ENCODE results near the gene LSAMP. TPM values are rescaled to one million over a fixed set of nuclear protein-coding genes. Genes with fewer than 3 reads are reported as not detected.

The LSAMP gene
- polyA plus RNA-seq, 1 donor = 7.6 TPM

DNA sequence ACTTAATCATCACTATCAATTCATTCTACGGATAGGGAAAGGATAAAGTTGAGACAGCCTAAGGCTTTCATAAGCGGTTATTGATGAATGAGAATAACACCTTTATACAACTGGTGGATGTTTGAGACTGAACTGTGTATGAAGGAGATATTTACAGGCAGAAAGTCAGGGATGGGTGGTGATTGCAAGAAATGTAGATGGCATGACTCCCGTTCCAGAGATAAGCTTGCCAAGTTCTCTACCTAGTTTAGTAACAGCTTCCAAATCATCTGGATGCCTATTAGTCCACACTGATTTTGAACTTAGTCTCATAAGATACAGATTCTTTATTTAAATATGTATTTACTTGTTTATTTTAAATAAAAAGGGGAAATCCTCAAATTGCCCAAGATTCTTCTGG, 463.2 kb downstream of the LSAMP start:
- Histone ChIP-seq H3K9me3 (ENCODE audit: control insufficient read depth, low read depth, low read length) (no peaks in the 10 kb centered on the region), H3K27ac (ENCODE audit: low read length) (no peak overlapping the region), H3K4me3 (ENCODE audit: low read length) (no peak overlapping the region), H3K36me3 (ENCODE audit: control insufficient read depth, insufficient read depth, low read length) (no peaks in the 10 kb centered on the region), H3K27me3 (ENCODE audit: control insufficient read depth, insufficient read depth, low read length) (no peaks in the 10 kb centered on the region), H3K4me1 (ENCODE audit: control insufficient read depth, insufficient read depth, low read length) (no peaks in the 10 kb centered on the region)
- DNase-seq = no peak
- WGBS (ENCODE audit: insufficient coverage, low lambda C conversion rate) = 100% methylated on average over 1 of the region's 3 CpGs

DNA sequence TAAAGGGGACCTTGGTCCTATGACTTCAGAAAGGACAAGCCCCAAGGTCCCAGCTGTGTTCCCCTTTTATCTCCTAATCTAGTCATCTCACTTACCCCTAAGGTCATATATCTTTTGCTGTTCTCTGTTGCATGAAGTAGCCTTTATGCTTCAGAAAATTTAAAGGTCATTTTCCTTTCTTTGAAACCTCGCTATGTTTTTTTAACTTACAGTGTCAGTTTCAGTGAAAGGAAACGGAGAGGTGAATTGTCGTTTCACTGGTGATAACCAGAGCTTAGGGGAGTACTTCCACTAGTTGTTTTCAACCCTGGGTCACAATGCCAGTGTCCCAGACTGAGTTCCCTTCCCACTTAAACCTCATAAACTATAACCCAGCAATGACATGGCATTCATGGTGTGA, 464.6 kb downstream of the LSAMP start:
- H3K9me3 ChIP-seq (ENCODE audit: control insufficient read depth, low read depth, low read length) = no peaks in the 10 kb centered on the region
- 100% methylated on average over 1 of the region's 3 CpGs for WGBS (ENCODE audit: insufficient coverage, low lambda C conversion rate)
- H3K27ac ChIP-seq (ENCODE audit: low read length) = no peak overlapping the region
- no peaks in the 10 kb centered on the region for H3K27me3 ChIP-seq (ENCODE audit: control insufficient read depth, insufficient read depth, low read length)
- no peak overlapping the region for H3K4me3 ChIP-seq (ENCODE audit: low read length)
- DNase-seq = no peak
- no peaks in the 10 kb centered on the region for H3K36me3 ChIP-seq (ENCODE audit: control insufficient read depth, insufficient read depth, low read length)
- H3K4me1 ChIP-seq (ENCODE audit: control insufficient read depth, insufficient read depth, low read length) = no peaks in the 10 kb centered on the region

DNA sequence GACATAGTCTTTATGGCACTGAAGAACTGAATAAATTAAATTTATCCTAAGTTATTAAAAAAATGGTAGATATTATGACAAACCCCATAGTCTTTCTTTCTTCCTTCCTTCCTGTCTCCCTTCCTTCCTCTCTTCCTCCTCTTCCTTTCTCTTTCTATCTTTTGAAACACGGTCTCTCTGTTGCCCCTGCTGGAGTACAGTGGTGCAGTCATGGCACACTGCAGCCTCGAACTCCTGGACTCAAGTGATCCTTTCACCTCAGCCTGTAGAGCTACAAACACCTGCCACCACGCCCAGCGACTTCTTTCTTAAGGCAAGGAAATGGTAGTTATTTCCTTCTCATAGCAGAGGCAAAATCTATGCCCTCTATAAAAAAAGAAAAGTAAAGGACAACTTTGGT, 467.4 kb downstream of the LSAMP start:
- no CpG with 5 or more reads among the region's 4 CpGs for WGBS (ENCODE audit: insufficient coverage, low lambda C conversion rate)
- H3K36me3 ChIP-seq (ENCODE audit: control insufficient read depth, insufficient read depth, low read length) = no peaks in the 10 kb centered on the region
- no peak overlapping the region for H3K4me3 ChIP-seq (ENCODE audit: low read length)
- H3K27me3 ChIP-seq (ENCODE audit: control insufficient read depth, insufficient read depth, low read length) = no peaks in the 10 kb centered on the region
- no peaks in the 10 kb centered on the region for H3K4me1 ChIP-seq (ENCODE audit: control insufficient read depth, insufficient read depth, low read length)
- no peak overlapping the region for H3K27ac ChIP-seq (ENCODE audit: low read length)
- no peaks in the 10 kb centered on the region for H3K9me3 ChIP-seq (ENCODE audit: control insufficient read depth, low read depth, low read length)
- no peak for DNase-seq

DNA sequence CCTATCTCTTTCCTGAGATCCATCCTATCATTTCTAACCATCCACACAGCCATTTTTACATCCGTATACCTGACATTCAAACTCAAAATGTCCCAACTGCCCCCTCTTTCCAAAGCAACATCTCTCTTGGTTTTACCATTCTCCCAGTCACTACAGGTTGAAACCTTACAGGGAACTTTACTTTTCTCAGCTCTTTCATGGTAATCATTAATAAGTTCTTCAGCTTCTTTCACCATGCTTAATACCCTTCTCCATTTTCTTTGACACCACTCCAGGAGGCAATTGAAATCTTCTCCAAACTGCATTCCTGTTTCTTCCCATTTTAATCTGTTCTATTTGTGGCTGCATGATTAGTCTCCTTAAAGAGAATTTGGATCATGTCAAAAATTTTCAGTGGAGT, 469.5 kb downstream of the LSAMP start:
- no peak overlapping the region for H3K4me3 ChIP-seq (ENCODE audit: low read length)
- no peaks in the 10 kb centered on the region for H3K9me3 ChIP-seq (ENCODE audit: control insufficient read depth, low read depth, low read length)
- no peak overlapping the region for H3K27ac ChIP-seq (ENCODE audit: low read length)
- H3K27me3 ChIP-seq (ENCODE audit: control insufficient read depth, insufficient read depth, low read length) = no peaks in the 10 kb centered on the region
- DNase-seq = no peak
- WGBS (ENCODE audit: insufficient coverage, low lambda C conversion rate) = 64% methylated on average over 1 of the region's 1 CpG
- H3K4me1 ChIP-seq (ENCODE audit: control insufficient read depth, insufficient read depth, low read length) = no peaks in the 10 kb centered on the region
- H3K36me3 ChIP-seq (ENCODE audit: control insufficient read depth, insufficient read depth, low read length) = no peaks in the 10 kb centered on the region

DNA sequence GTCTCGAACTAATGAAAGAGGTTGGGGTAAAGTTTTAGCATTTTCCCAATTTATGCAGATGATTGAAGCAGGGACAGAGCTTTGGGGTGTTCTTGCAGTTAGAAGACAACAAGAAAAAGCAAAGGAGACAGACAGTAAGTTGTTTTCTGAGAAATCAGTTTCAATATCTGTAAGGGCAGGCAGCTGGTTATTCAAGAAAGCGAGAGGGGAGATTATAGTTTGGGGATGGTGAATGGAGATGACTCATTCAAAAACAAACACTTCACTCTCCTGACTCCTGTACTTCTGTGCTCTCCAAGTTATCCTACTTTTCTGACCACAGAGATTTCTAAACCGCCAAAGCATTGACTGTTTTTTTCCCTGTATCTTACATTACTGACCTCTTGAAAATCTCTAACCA, 469.9 kb downstream of the LSAMP start:
- DNase-seq = no peak
- Histone ChIP-seq H3K9me3 (ENCODE audit: control insufficient read depth, low read depth, low read length) (no peaks in the 10 kb centered on the region), H3K4me1 (ENCODE audit: control insufficient read depth, insufficient read depth, low read length) (no peaks in the 10 kb centered on the region), H3K4me3 (ENCODE audit: low read length) (no peak overlapping the region), H3K27ac (ENCODE audit: low read length) (no peak overlapping the region), H3K27me3 (ENCODE audit: control insufficient read depth, insufficient read depth, low read length) (no peaks in the 10 kb centered on the region), H3K36me3 (ENCODE audit: control insufficient read depth, insufficient read depth, low read length) (no peaks in the 10 kb centered on the region)
- WGBS (ENCODE audit: insufficient coverage, low lambda C conversion rate) = 58% methylated on average over 2 of the region's 3 CpGs

DNA sequence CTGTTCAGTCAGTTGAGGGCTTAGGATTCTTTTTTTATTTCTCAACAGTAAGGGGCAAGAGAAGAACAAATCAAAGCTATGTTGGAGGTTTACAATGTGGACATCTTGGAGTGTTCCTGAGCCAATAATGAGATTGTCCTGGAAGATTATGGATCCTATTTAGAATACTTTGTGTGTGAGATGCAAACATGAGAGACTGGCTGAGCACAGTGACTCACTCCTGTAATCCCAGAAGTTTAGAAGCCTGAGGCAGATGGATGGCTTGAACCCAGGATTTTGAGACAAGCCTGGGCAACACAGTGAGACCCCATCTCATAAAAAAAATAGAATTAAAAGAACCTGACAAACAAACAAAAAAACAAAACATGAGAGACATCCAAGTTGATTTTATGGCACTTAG, 470.3 kb downstream of the LSAMP start:
- Histone ChIP-seq H3K4me3 (ENCODE audit: low read length) (no peak overlapping the region), H3K36me3 (ENCODE audit: control insufficient read depth, insufficient read depth, low read length) (no peaks in the 10 kb centered on the region), H3K27me3 (ENCODE audit: control insufficient read depth, insufficient read depth, low read length) (no peaks in the 10 kb centered on the region), H3K9me3 (ENCODE audit: control insufficient read depth, low read depth, low read length) (no peaks in the 10 kb centered on the region), H3K27ac (ENCODE audit: low read length) (no peak overlapping the region), H3K4me1 (ENCODE audit: control insufficient read depth, insufficient read depth, low read length) (no peaks in the 10 kb centered on the region)
- DNase-seq = no peak

DNA sequence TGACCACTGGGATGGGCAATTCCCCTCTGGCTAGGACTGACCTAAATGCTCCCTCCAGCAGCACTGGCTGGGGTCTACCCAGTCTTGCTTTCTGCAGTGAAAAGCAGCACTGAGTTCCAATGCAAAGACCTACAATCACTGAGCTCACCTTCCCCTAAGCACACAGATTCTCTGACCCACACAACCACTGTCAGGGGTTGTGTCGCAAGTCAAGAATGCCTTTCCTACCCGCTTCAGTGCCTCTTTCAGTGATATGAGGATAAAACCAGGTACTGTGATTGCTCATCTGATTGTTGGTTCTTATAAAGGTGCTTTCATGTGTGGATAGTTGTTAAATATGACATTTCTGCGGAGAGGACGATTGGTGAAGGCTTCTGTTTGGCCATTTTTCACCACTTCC, 476.4 kb downstream of the LSAMP start:
- H3K27ac ChIP-seq (ENCODE audit: low read length) = no peak overlapping the region
- no peak overlapping the region for H3K4me3 ChIP-seq (ENCODE audit: low read length)
- 72% methylated on average over 2 of the region's 4 CpGs for WGBS (ENCODE audit: insufficient coverage, low lambda C conversion rate)

DNA sequence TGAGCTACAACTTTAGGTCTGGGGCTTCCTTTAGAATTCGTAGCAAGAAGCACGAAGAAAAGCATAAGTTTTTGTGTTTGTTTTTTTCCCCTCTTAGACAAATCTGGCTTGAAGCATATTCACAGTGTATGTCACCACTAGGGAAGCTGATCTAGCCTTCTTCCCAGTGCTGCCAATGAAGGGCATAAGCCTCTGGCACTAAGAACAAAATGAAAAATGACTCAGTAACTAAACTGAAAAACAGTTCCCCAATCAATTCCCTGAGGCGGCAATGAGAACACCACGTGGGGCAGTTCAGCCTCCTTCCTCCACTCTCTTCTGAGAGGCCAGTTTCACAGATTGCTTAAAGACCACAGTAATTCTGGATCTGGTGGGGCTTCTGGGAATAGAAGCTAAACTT, 483.9 kb downstream of the LSAMP start:
- Histone ChIP-seq H3K36me3 (ENCODE audit: control insufficient read depth, insufficient read depth, low read length) (no peaks in the 10 kb centered on the region), H3K27me3 (ENCODE audit: control insufficient read depth, insufficient read depth, low read length) (no peaks in the 10 kb centered on the region)
- DNase-seq = no peak

More for the DNA sequence above, 476.4 kb downstream of the LSAMP start:
- Histone ChIP-seq H3K36me3 (ENCODE audit: control insufficient read depth, insufficient read depth, low read length) (no peaks in the 10 kb centered on the region), H3K9me3 (ENCODE audit: control insufficient read depth, low read depth, low read length) (no peaks in the 10 kb centered on the region), H3K4me1 (ENCODE audit: control insufficient read depth, insufficient read depth, low read length) (no peaks in the 10 kb centered on the region), H3K27me3 (ENCODE audit: control insufficient read depth, insufficient read depth, low read length) (no peaks in the 10 kb centered on the region)
- no peak for DNase-seq

DNA sequence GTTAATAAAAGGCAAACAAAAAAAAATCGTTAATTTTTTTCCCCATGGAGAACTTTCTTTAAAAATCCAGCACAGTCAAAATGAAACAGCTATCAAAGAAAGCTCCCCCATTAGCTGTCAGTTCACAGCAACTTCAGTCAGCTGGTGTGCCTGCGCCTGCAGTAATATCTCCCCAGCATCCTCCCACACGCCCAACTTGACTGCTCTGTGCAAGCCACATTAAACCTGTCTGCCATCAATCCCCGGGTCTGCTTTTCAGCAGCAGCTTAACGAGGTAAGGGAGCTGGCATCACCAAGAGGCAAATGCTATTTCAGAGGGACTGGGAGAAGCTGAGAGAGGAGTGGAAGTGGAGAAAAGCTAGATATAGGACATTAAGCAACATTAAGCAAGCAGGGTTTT, 484.5 kb downstream of the LSAMP start:
- H3K4me1 ChIP-seq (ENCODE audit: control insufficient read depth, insufficient read depth, low read length) = no peaks in the 10 kb centered on the region
- DNase-seq = no peak
- H3K4me3 ChIP-seq (ENCODE audit: low read length) = no peak overlapping the region
- no peaks in the 10 kb centered on the region for H3K27me3 ChIP-seq (ENCODE audit: control insufficient read depth, insufficient read depth, low read length)
- no peaks in the 10 kb centered on the region for H3K9me3 ChIP-seq (ENCODE audit: control insufficient read depth, low read depth, low read length)
- no peak overlapping the region for H3K27ac ChIP-seq (ENCODE audit: low read length)
- 100% methylated on average over 1 of the region's 5 CpGs for WGBS (ENCODE audit: insufficient coverage, low lambda C conversion rate)
- no peaks in the 10 kb centered on the region for H3K36me3 ChIP-seq (ENCODE audit: control insufficient read depth, insufficient read depth, low read length)

More for the DNA sequence above, 483.9 kb downstream of the LSAMP start:
- H3K9me3 ChIP-seq (ENCODE audit: control insufficient read depth, low read depth, low read length) = no peaks in the 10 kb centered on the region
- no peak overlapping the region for H3K4me3 ChIP-seq (ENCODE audit: low read length)
- WGBS (ENCODE audit: insufficient coverage, low lambda C conversion rate) = 100% methylated on average over 2 of the region's 4 CpGs
- no peaks in the 10 kb centered on the region for H3K4me1 ChIP-seq (ENCODE audit: control insufficient read depth, insufficient read depth, low read length)
- no peak overlapping the region for H3K27ac ChIP-seq (ENCODE audit: low read length)

DNA sequence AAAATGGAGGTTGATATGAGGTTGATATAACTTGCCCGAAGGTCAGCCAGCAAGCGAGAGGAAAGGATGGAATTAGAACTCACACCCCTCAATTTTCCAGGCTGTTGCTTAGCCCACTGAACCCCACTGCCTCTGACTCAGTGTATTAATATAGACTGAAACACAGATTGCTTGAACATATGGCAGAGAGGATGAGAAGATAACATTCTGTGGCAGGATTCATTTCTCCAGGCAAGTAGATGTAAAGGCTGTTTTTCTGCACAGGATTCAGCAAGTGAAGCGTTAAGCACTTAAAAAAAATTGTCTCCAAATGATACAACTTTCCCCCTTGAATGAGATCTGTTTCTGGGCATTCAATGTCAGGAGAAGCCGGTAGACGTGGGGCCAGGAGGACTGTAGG, 486.8 kb downstream of the LSAMP start:
- no peaks in the 10 kb centered on the region for H3K36me3 ChIP-seq (ENCODE audit: control insufficient read depth, insufficient read depth, low read length)
- WGBS (ENCODE audit: insufficient coverage, low lambda C conversion rate) = 90% methylated on average over 2 of the region's 5 CpGs
- H3K4me1 ChIP-seq (ENCODE audit: control insufficient read depth, insufficient read depth, low read length) = no peaks in the 10 kb centered on the region
- H3K9me3 ChIP-seq (ENCODE audit: control insufficient read depth, low read depth, low read length) = no peaks in the 10 kb centered on the region
- H3K27ac ChIP-seq (ENCODE audit: low read length) = no peak overlapping the region
- H3K4me3 ChIP-seq (ENCODE audit: low read length) = no peak overlapping the region
- H3K27me3 ChIP-seq (ENCODE audit: control insufficient read depth, insufficient read depth, low read length) = no peaks in the 10 kb centered on the region
- DNase-seq = no peak

DNA sequence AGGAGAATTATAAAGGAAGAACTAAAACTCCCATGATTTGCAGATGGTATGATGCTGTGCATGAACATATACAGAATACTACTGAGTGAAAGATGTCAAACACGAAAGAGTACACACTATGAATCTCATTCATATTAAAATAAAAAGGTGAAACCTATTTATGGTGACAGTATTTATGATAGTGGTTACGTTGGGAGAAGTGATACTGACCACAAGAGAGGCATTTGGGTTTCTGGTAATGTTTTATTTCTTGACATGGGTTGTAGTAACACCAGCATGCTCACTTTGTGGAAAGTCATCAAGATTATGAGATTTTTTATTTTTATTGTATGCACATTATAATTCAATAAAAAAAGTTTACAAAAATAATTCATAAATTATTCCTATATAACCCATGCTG, 498.0 kb downstream of the LSAMP start:
- no peaks in the 10 kb centered on the region for H3K36me3 ChIP-seq (ENCODE audit: control insufficient read depth, insufficient read depth, low read length)
- no peak overlapping the region for H3K27ac ChIP-seq (ENCODE audit: low read length)
- DNase-seq = no peak
- 83% methylated on average over 1 of the region's 2 CpGs for WGBS (ENCODE audit: insufficient coverage, low lambda C conversion rate)
- H3K27me3 ChIP-seq (ENCODE audit: control insufficient read depth, insufficient read depth, low read length) = no peaks in the 10 kb centered on the region
- H3K4me1 ChIP-seq (ENCODE audit: control insufficient read depth, insufficient read depth, low read length) = no peaks in the 10 kb centered on the region
- no peak overlapping the region for H3K4me3 ChIP-seq (ENCODE audit: low read length)
- no peaks in the 10 kb centered on the region for H3K9me3 ChIP-seq (ENCODE audit: control insufficient read depth, low read depth, low read length)
